Ascending aorta (tissue), 2 donors: Measurements from ENCODE around the gene CNKSR2. TPM values are rescaled to one million over a fixed set of nuclear protein-coding genes. Genes with fewer than 3 reads are reported as not detected.

Experiments
- DNase-seq, 2 donors: peaks; one replicate each; pipeline ENCODE4 v3.0.0-alpha.2; 2019; ENCODE audit warnings: low spot score in 2 of 2
- H3K27ac ChIP-seq, 2 donors: fragments of 200-600 bp; sonication (generic); one replicate each; pipeline ENCODE4 v1.5.1; 2016 to 2017; ENCODE audit warnings: mild to moderate bottlenecking in 1 of 2
- H3K27me3 ChIP-seq: fragments of 200-600 bp; sonication (generic); one replicate; pipeline ENCODE4 v1.5.1; 2017
- H3K36me3 ChIP-seq, 2 donors: fragments of 200-600 bp; sonication (generic); one replicate each; pipeline ENCODE4 v1.5.1; 2016
- H3K4me1 ChIP-seq, 2 donors: fragments of 200-600 bp; sonication (generic); one replicate each; pipeline ENCODE4 v1.5.1; 2016 to 2017; ENCODE audit warnings: mild to moderate bottlenecking in 1 of 2
- H3K4me3 ChIP-seq, 2 donors: fragments of 200-600 bp; sonication (generic); one replicate each; pipeline ENCODE4 v1.5.1; 2016 to 2017; ENCODE audit warnings: mild to moderate bottlenecking in 1 of 2
- H3K9me3 ChIP-seq, 2 donors: fragments of 200-600 bp; sonication (generic); one replicate each; pipeline ENCODE4 v1.5.1; 2016
- CTCF ChIP-seq, 3 experiments: fragments of 200-600 bp in 2 of 3; fragments of 450-650 bp in 1 of 3; sonication (generic) in 2 of 3; IDR thresholded peaks; one replicate each; pipeline ENCODE4 v1.5.1; 2016 to 2019; ENCODE audit warnings: antibody characterized with exemption in 3 of 3, mild to moderate bottlenecking in 1 of 3, moderate library complexity in 1 of 3
- intact Hi-C: fragments of 100-400 bp; cut with DNase I; formaldehyde crosslinking; loops from one replicate; pipeline ENCODE4 v1.15.1; 2023
- total RNA-seq: library from RNA; depleted of rRNA; stranded (reverse); fragments of >200 nt; gene quantifications from one replicate; pipeline ENCODE4 v1.1.0, GENCODE V29; 2016

The CNKSR2 gene
- total RNA-seq, 1 donor from 2014 or later, result 0.53 TPM

DNA sequence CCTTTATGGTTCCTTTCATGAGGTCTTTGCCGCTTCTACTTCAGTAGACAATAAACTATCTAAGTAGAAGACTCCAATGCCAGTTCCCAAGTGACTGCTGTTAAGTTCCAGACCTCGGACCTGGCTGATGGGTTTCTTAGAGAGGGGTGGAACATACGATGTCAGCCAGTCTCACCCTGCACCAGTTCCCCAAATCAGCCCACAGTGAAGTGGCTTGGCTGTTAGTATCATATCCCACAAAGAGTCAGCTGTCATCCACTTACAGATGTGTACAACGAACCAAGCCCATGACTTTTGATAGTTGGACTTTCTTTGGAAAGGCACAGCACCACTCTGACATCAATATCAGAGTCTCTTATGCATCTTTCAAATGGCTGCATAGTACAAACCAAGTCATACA, 292.0 kb downstream of the CNKSR2 start:
- intact Hi-C loops, result no loop called here
- Histone ChIP-seq H3K9me3 (no peaks in the 10 kb centered on the region), H3K4me3 (no peak overlapping the region), H3K27ac (no peak overlapping the region), H3K27me3 (no peaks in the 10 kb centered on the region), H3K4me1 (no peaks in the 10 kb centered on the region), H3K36me3 (no peaks in the 10 kb centered on the region)
- no peak for DNase-seq
- no peak for TF ChIP-seq CTCF (IDR thresholded peaks at IDR 0.05)

GRCh38 chrX:21666679-21667078, 292.5 kb downstream of the CNKSR2 start:
- Histone ChIP-seq H3K4me1 (no peaks in the 10 kb centered on the region), H3K27ac (no peak overlapping the region), H3K36me3 (no peaks in the 10 kb centered on the region), H3K9me3 (no peaks in the 10 kb centered on the region), H3K4me3 (no peak overlapping the region), H3K27me3 (no peaks in the 10 kb centered on the region)
- intact Hi-C loops, result no loop called here
- no peak for TF ChIP-seq CTCF (IDR thresholded peaks at IDR 0.05)
- no peak for DNase-seq

- no peak overlapping the region for H3K4me3 ChIP-seq
- no peaks in the 10 kb centered on the region for H3K27me3 ChIP-seq
- intact Hi-C loops, result no loop called here
- H3K36me3 ChIP-seq, result no peaks in the 10 kb centered on the region
- H3K9me3 ChIP-seq, result no peaks in the 10 kb centered on the region
- DNase-seq, result no peak
- H3K4me1 ChIP-seq, result no peaks in the 10 kb centered on the region
- no peak overlapping the region for H3K27ac ChIP-seq
- no peak for TF ChIP-seq CTCF (IDR thresholded peaks at IDR 0.05)
Measured at GRCh38 chrX:21674430-21675186, 300.4 kb downstream of the CNKSR2 start.

DNA sequence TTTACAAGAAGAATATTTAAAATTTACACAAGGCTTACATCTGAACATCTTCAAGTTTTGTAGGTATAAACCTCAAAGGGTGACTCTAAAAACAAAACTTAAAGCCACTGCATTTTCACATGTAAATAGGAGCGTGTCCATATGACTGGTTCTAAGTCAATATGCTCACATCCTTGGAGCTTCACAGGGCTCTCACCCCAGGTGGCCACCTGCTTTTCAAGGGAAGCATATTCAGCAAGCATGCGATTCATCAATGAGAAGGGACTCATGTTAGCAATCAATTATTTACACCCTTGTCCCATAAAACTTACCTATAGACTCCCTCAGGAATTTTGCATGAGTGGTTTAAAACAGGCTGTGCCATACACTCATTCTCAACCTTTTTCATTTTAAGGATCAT, 301.7 kb downstream of the CNKSR2 start:
- Histone ChIP-seq H3K27me3 (no peaks in the 10 kb centered on the region), H3K4me3 (no peak overlapping the region), H3K9me3 (no peaks in the 10 kb centered on the region), H3K27ac (no peak overlapping the region), H3K4me1 (no peaks in the 10 kb centered on the region), H3K36me3 (no peaks in the 10 kb centered on the region)
- TF ChIP-seq CTCF (IDR thresholded peaks at IDR 0.05), result no peak
- no peak for DNase-seq
- intact Hi-C loops, result no loop called here

GRCh38 chrX:21678048-21678612, 303.9 kb downstream of the CNKSR2 start:
- Histone ChIP-seq H3K4me1 (no peaks in the 10 kb centered on the region), H3K27ac (no peak overlapping the region), H3K36me3 (no peaks in the 10 kb centered on the region), H3K9me3 (no peaks in the 10 kb centered on the region), H3K27me3 (no peaks in the 10 kb centered on the region), H3K4me3 (no peak overlapping the region)
- intact Hi-C loops, result no loop called here
- no peak for TF ChIP-seq CTCF (IDR thresholded peaks at IDR 0.05)
- DNase-seq, result no peak
